Esophagus muscularis mucosa (tissue), 4 donors: ENCODE data around the gene BCL11A. TPM values are rescaled to one million over a fixed set of nuclear protein-coding genes. Genes with fewer than 3 reads are reported as not detected.

Source experiments
- DNase-seq: peaks from one replicate; pipeline ENCODE4 v3.0.0-alpha.2; 2017; ENCODE audit errors: extremely low spot score
- H3K27ac ChIP-seq, 4 donors: fragments of 200-600 bp; sonication (generic); replicated peaks in 1 of 4; 1 replicate in 3 of 4; 2 replicates in 1 of 4; pipeline ENCODE4 v1.5.1; 2016 to 2019; ENCODE audit warnings: mild to moderate bottlenecking in 1 of 4
- H3K27me3 ChIP-seq, 4 donors: fragments of 200-600 bp; sonication (generic); one replicate each; pipeline versions ENCODE4 v1.5.1 to v1.6.0; 2016 to 2019
- H3K36me3 ChIP-seq, 4 donors: fragments of 200-600 bp; sonication (generic); one replicate each; pipeline ENCODE4 v1.5.1; 2016 to 2019
- H3K4me1 ChIP-seq, 4 donors: fragments of 200-600 bp; sonication (generic); one replicate each; pipeline ENCODE4 v1.5.1; 2016 to 2019
- H3K4me3 ChIP-seq, 4 donors: fragments of 200-600 bp; sonication (generic); 1 replicate in 2 of 4; 2 replicates in 2 of 4; pipeline ENCODE4 v1.5.1; 2016 to 2019; ENCODE audit warnings: mild to moderate bottlenecking in 4 of 4, moderate library complexity in 1 of 4
- H3K9me3 ChIP-seq, 4 donors: fragments of 200-600 bp; sonication (generic); 1 replicate in 3 of 4; 2 replicates in 1 of 4; pipeline ENCODE4 v1.5.1; 2016 to 2019
- EP300 ChIP-seq: sonication (generic); formaldehyde crosslinking; IDR thresholded peaks from one replicate; pipeline ENCODE4 v1.6.1; 2017; ENCODE audit warnings: antibody characterized with exemption
- POLR2A ChIP-seq: fragments of 450-650 bp; IDR thresholded peaks from one replicate; pipeline ENCODE4 v1.6.1; 2017; ENCODE audit warnings: antibody characterized with exemption, moderate library complexity, mild to moderate bottlenecking, low read depth
- POLR2AphosphoS5 ChIP-seq, 2 donors: sonication (generic); formaldehyde crosslinking; IDR thresholded peaks; one replicate each; pipeline ENCODE4 v1.6.1; 2017; ENCODE audit warnings: antibody characterized with exemption in 2 of 2
- WGBS: methylation state at CpG from one replicate; pipeline ENCODE4 v1.1.5; 2018; 5-methylcytosine and 5-hydroxymethylcytosine counted together
- intact Hi-C: fragments of 100-400 bp; cut with DNase I; formaldehyde crosslinking; loops from one replicate; pipeline ENCODE4 v1.15.1; 2023
- total RNA-seq, 4 donors: library from RNA; depleted of rRNA; stranded (reverse); fragments of >200 nt; gene quantifications; one replicate each; pipeline versions ENCODE4 v1.1.0 to v1.2.1, GENCODE V29; 2016
- TF ChIP-seq, protein P1 (sequence below), 3 experiments: fragments of 200-600 bp in 2 of 3; fragments of 450-650 bp in 1 of 3; sonication (generic) in 2 of 3; IDR thresholded peaks; one replicate each; pipeline ENCODE4 v1.5.1; 2017 to 2019; ENCODE audit warnings: antibody characterized with exemption in 3 of 3, mild to moderate bottlenecking in 2 of 3, moderate library complexity in 1 of 3

The BCL11A gene
- total RNA-seq, 4 donors from 2014 or later, result 3.5 to 11.3 (median 4.7) TPM

- Histone ChIP-seq H3K4me3 (no peak overlapping the region), H3K27ac (no peak overlapping the region), H3K36me3 (no peaks in the 10 kb centered on the region), H3K9me3 (no peaks in the 10 kb centered on the region), H3K4me1 (peaks cover 0 to 12% (median 5%) of the 10 kb centered on the region in 4 donors), H3K27me3 (no peaks in the 10 kb centered on the region)
- TF ChIP-seq POLR2A, result no peak
- intact Hi-C loops, result no loop called here
- no peak for DNase-seq
- 72% methylated on average over 2 of the region's 2 CpGs for WGBS
Observed at GRCh38 chr2:60510713-60511112, 42.7 kb downstream of the BCL11A start.

DNA sequence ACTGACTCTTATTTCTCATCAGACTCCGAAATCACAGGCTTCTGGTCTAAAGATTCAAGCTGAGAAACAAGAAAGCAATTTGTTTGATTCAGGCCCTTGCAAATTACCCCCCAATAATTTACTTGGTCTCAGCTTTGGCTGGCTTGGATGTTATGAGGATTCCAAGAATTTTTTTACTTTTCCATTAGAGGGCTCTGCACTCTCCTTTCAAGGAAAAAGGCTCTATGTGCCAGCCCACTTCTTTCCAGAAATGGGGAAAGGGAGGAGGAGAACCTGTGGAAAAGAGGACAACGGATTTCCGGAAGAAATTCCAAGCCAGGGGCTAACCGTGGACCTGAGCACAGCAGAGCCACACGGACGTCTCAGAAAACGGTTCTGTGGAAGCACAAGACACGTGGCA, 44.4 kb downstream of the BCL11A start:
- intact Hi-C loops, result no loop called here
- Histone ChIP-seq H3K36me3 (no peaks in the 10 kb centered on the region), H3K27me3 (no peaks in the 10 kb centered on the region), H3K4me1 (peaks cover 0 to 19% (median 5%) of the 10 kb centered on the region in 4 donors), H3K4me3 (no peak overlapping the region), H3K27ac (no peak overlapping the region), H3K9me3 (no peaks in the 10 kb centered on the region)
- no peak for TF ChIP-seq EP300
- TF ChIP-seq POLR2A, result no peak
- TF ChIP-seq POLR2AphosphoS5 (IDR thresholded peaks at IDR 0.05), result no peak
- TF ChIP-seq, protein P1, sequence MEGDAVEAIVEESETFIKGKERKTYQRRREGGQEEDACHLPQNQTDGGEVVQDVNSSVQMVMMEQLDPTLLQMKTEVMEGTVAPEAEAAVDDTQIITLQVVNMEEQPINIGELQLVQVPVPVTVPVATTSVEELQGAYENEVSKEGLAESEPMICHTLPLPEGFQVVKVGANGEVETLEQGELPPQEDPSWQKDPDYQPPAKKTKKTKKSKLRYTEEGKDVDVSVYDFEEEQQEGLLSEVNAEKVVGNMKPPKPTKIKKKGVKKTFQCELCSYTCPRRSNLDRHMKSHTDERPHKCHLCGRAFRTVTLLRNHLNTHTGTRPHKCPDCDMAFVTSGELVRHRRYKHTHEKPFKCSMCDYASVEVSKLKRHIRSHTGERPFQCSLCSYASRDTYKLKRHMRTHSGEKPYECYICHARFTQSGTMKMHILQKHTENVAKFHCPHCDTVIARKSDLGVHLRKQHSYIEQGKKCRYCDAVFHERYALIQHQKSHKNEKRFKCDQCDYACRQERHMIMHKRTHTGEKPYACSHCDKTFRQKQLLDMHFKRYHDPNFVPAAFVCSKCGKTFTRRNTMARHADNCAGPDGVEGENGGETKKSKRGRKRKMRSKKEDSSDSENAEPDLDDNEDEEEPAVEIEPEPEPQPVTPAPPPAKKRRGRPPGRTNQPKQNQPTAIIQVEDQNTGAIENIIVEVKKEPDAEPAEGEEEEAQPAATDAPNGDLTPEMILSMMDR (IDR thresholded peaks at IDR 0.05), result no peak
- DNase-seq, result no peak
- WGBS, result 98% methylated on average over 8 of the region's 8 CpGs

DNA sequence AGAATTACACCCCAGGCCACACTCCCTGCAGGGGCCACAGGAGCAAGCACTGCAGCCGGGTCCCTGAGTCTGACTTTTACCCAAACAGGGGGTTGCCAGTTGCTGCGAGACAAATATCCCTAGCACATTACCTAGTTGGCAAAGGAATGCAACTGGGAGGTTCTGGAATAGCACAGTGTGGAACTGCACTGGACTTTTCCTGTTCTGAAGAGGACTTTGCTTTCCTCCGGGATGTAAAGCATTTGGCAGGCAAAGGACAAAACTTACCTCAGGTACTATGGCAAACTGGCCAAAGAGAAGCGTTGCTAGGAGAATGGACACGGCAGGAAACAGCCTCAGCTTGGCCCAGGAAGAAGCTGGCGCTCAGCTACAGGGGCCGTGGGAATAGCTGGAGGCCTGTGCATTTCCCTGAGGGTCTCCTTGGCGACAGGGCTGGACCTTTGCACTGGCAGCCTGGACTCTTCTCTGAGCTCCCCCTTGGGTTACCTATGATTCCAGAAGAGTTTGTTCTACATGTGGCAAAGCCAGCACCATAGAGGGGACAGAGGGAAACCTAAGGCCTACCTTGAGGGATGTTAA, 45.0 kb downstream of the BCL11A start:
- WGBS, result 79% methylated on average over 8 of the region's 8 CpGs
- intact Hi-C loops, result no loop called here
- Histone ChIP-seq H3K9me3 (no peaks in the 10 kb centered on the region), H3K4me1 (peaks cover 0 to 19% (median 5%) of the 10 kb centered on the region in 4 donors), H3K27ac (no peak overlapping the region), H3K27me3 (no peaks in the 10 kb centered on the region), H3K36me3 (no peaks in the 10 kb centered on the region), H3K4me3 (no peak overlapping the region)
- no peak for DNase-seq
- no peak for TF ChIP-seq POLR2A
- no peak for TF ChIP-seq POLR2AphosphoS5 (IDR thresholded peaks at IDR 0.05)
- TF ChIP-seq, protein P1 (IDR thresholded peaks at IDR 0.05), result no peak
- no peak for TF ChIP-seq EP300

GRCh38 chr2:60507211-60507965, 46.1 kb downstream of the BCL11A start:
- Histone ChIP-seq H3K36me3 (no peaks in the 10 kb centered on the region), H3K9me3 (no peaks in the 10 kb centered on the region), H3K4me1 (peaks cover 0 to 19% (median 9%) of the 10 kb centered on the region in 4 donors), H3K27ac (no peak overlapping the region), H3K4me3 (no peak overlapping the region), H3K27me3 (no peaks in the 10 kb centered on the region)
- intact Hi-C loops, result no loop called here
- no peak for DNase-seq
- TF ChIP-seq POLR2A (no peak), POLR2AphosphoS5 (IDR thresholded peaks at IDR 0.05) (no peak), EP300 (no peak)
- TF ChIP-seq, protein P1 (IDR thresholded peaks at IDR 0.05), result no peak
- 73% methylated on average over 9 of the region's 9 CpGs for WGBS

GRCh38 chr2:60505880-60506260, 47.6 kb downstream of the BCL11A start:
- Histone ChIP-seq H3K27ac (no peak overlapping the region), H3K4me3 (no peak overlapping the region), H3K36me3 (no peaks in the 10 kb centered on the region), H3K4me1 (peaks cover 0 to 27% (median 9%) of the 10 kb centered on the region in 4 donors), H3K9me3 (no peaks in the 10 kb centered on the region), H3K27me3 (no peaks in the 10 kb centered on the region)
- 94% methylated on average over 4 of the region's 4 CpGs for WGBS
- DNase-seq, result no peak
- TF ChIP-seq, protein P1 (IDR thresholded peaks at IDR 0.05), result no peak
- TF ChIP-seq POLR2AphosphoS5 (IDR thresholded peaks at IDR 0.05) (no peak), EP300 (no peak), POLR2A (no peak)
- intact Hi-C loops, result no loop called here
